HepG2 (cell line): ENCODE measurements around the gene TSC22D1.

Experiments
- BHLHE40 ChIP-seq: IDR thresholded peaks from 2 replicates; pipeline ENCODE4 v1.6.1; 2011; ENCODE audit warnings: low read length, improper control_type of control experiment
- CTCF ChIP-seq: sonication (generic); formaldehyde crosslinking; IDR thresholded peaks from 2 replicates; pipeline ENCODE4 v1.5.0; 2020; ENCODE audit warnings: mild to moderate bottlenecking, missing genetic modification reagents, moderate library complexity
- FOSL2 ChIP-seq: sonication (generic); formaldehyde crosslinking; IDR thresholded peaks from 2 replicates; pipeline ENCODE4 v1.4.0; 2020; ENCODE audit warnings: missing genetic modification reagents
- GTF3A ChIP-seq: sonication (generic); formaldehyde crosslinking; conservative IDR thresholded peaks from 2 replicates; pipeline ENCODE4 v1.4.0; 2020; ENCODE audit warnings: mild to moderate bottlenecking, missing genetic modification reagents
- HHEX ChIP-seq: IDR thresholded peaks from 2 replicates; pipeline ENCODE4 v1.6.1; 2016; ENCODE audit warnings: control low read depth
- MED1 ChIP-seq: sonication (generic); formaldehyde crosslinking; IDR thresholded peaks from 2 replicates; pipeline ENCODE4 v1.4.0; 2020; ENCODE audit warnings: missing genetic modification reagents
- NR3C1 ChIP-seq: sonication (generic); formaldehyde crosslinking; IDR thresholded peaks from 2 replicates; pipeline ENCODE4 v1.4.0; 2020; ENCODE audit warnings: missing genetic modification reagents
- POGZ ChIP-seq: sonication (generic); formaldehyde crosslinking; IDR thresholded peaks from 2 replicates; pipeline ENCODE4 v1.4.0; 2020; ENCODE audit warnings: mild to moderate bottlenecking, missing genetic modification reagents
- POLR2A ChIP-seq, 2 experiments: IDR thresholded peaks; 2 replicates each; pipeline ENCODE4 v1.6.1; 2011; ENCODE audit warnings: low read depth in 2 of 2, low read length in 2 of 2, mild to moderate bottlenecking in 1 of 2, moderate library complexity in 1 of 2; ENCODE audit not compliant: insufficient read depth in 1 of 2
- PREB ChIP-seq: sonication (generic); formaldehyde crosslinking; IDR thresholded peaks from 2 replicates; pipeline ENCODE4 v1.4.0; 2020; ENCODE audit warnings: missing genetic modification reagents
- ZC3H4 ChIP-seq: sonication (generic); formaldehyde crosslinking; IDR thresholded peaks from 2 replicates; pipeline ENCODE4 v1.4.0; 2020; ENCODE audit warnings: missing genetic modification reagents, borderline replicate concordance
- ZFAT ChIP-seq: sonication (generic); formaldehyde crosslinking; conservative IDR thresholded peaks from 2 replicates; pipeline ENCODE4 v1.8.1; 2023; ENCODE audit warnings: missing genetic modification reagents, inconsistent platforms
- ZMYM4 ChIP-seq: sonication (generic); formaldehyde crosslinking; IDR thresholded peaks from 2 replicates; pipeline ENCODE4 v1.8.1; 2023; ENCODE audit warnings: mild to moderate bottlenecking, missing genetic modification reagents
- ZNF138 ChIP-seq: sonication (generic); formaldehyde crosslinking; IDR thresholded peaks from 2 replicates; pipeline ENCODE4 v1.5.0; 2020; ENCODE audit warnings: mild to moderate bottlenecking, low read depth, missing genetic modification reagents

- no peak for TF ChIP-seq MED1 (CRISPR knock-in tag)
- no peak for TF ChIP-seq ZMYM4 (CRISPR knock-in tag)
- no peak for TF ChIP-seq NR3C1 (CRISPR knock-in tag)
- TF ChIP-seq POGZ (CRISPR knock-in tag), result no peak
- no peak for TF ChIP-seq ZFAT (CRISPR knock-in tag)
- TF ChIP-seq CTCF (CRISPR knock-in tag), result no peak
- no peak for TF ChIP-seq PREB
- TF ChIP-seq FOSL2, result no peak
- no peak for TF ChIP-seq ZNF138
- no peak for TF ChIP-seq ZC3H4 (CRISPR knock-in tag)
- no peak for TF ChIP-seq GTF3A
- no peak for TF ChIP-seq BHLHE40
- TF ChIP-seq POLR2A (IDR thresholded peaks at IDR 0.05; ENCODE audit: insufficient read depth in 1 of 2, low read depth in 2 of 2, low read length in 2 of 2), result no peak
- no peak for TF ChIP-seq HHEX (CRISPR knock-in tag)
Observed at GRCh38 chr13:44414716-44415115, 161.4 kb downstream of the TSC22D1 start.
